ENCODE results near the gene TIMM44. TPM values are rescaled to one million over a fixed set of nuclear protein-coding genes. Genes with fewer than 3 reads are reported as not detected.

TIMM44 gene
- total and polyA plus RNA-seq, 7 experiments from 2014 or later: 16.7 to 97.6 (median 67.5) TPM

DNA sequence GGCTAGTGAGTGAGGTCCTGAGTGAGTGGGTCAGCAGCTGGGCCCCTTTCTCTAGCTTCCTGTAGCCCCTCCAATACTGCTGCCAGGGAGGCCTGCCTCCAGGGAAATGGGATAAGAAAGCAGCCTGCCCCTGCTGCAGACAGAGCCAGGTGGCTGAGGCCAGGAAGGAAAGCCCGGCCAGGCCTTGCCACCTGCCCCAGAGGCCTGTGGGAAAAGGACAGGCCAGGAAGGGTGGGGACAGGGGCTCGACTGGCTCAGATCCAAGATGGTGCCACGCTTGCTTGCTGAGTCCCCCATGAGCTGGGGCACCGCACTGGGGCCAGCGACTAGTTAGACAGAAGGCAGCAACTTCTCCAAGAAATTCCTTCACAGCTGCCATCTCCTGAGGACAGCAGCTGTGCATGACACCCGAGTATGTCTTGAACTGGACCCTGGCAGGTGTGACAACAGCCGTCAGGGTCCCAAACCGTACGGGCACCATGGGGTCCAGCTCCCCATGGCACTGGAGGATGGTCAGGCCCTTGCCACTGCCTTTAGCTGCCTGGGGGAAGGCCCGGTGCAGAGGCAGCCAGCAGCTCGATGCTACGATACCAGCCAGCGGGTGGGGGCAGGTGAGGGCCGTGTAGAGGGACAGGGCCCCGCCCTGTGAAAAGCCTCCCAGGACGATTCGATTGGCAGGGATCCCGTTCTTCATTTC is 64.2 kb downstream of the TIMM44 start:
- H3K36me3 Mint-ChIP-seq: no peaks in the 10 kb centered on the region
- CTCF ChIA-PET: interaction anchor here (0.6 to 1.1 kb wide), 2 partner anchors 10 to 932 kb away, joined by 4 to 5 read pairs; no protein-coding TSS in a partner anchor
- no peaks in the 10 kb centered on the region for H3K36me3 ChIP-seq (ENCODE audit: control insufficient read depth in 2 of 3, insufficient read depth in 3 of 3, low read length in 3 of 3)
- H3K4me1 ChIP-seq (ENCODE audit: control insufficient read depth in 2 of 2, insufficient read depth in 2 of 2, low read length in 2 of 2): peaks cover 4 to 7% of the 10 kb centered on the region in 2 donors
- peaks cover 0 to 1% (median 0%) of the 10 kb centered on the region in 11 donors for H3K9me3 Mint-ChIP-seq
- no peak overlapping the region for H3K27ac Mint-ChIP-seq
- H3K4me3 Mint-ChIP-seq: no peak overlapping the region
- no peak overlapping the region for H3K27ac ChIP-seq (ENCODE audit: low read depth, low read length)
- ATAC-seq (no peak), DNase-seq (no peak)
- no peaks in the 10 kb centered on the region for H3K27me3 ChIP-seq (ENCODE audit: control insufficient read depth in 2 of 2, insufficient read depth in 2 of 2, low read length in 2 of 2)
- H3K4me3 ChIP-seq (ENCODE audit: low read length): no peak overlapping the region
- peaks cover 0 to 24% (median 0%) of the 10 kb centered on the region in 5 donors for H3K27me3 Mint-ChIP-seq
- peaks cover 0 to 7% (median 5%) of the 10 kb centered on the region in 7 donors for H3K4me1 Mint-ChIP-seq
- no peaks in the 10 kb centered on the region for H3K9me3 ChIP-seq (ENCODE audit: control insufficient read depth in 2 of 3, low read length in 3 of 3)
- intact Hi-C loops (cut with micrococcal nuclease): no loop called here
- POLR2A ChIA-PET: no interaction called here

DNA sequence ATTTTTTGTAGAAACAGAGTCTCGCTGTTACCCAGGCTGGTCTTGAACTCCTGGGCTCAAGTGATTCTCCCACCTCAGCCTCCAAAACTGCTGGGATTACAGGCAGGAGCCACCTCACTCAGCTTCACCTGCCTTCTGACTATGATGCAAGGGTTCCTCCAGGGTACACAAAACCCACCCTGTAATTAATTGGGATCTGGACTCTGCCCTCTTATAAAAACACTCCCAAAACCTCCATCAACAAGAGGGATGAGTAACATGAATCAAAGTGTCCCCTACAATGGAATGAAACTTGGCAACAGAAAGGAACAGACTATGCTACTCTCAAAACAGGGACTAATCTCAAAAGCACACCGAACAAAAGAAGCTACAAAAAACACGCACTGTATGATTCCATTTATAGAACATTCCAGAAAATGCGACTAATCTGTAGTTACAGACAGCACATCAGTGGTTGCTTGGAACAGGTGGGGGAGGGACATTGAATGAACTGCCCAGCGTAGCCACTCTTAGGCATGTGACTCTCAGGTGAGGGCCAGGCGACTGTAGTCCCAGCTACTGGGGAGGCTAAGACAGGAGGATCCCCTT is 66.1 kb downstream of the TIMM44 start:
- Mint-ChIP-seq H3K4me3 (no peak overlapping the region), H3K27ac (no peak overlapping the region), H3K9me3 (no peaks in the 10 kb centered on the region), H3K4me1 (peaks cover 0 to 13% (median 5%) of the 10 kb centered on the region in 7 donors), H3K36me3 (peaks cover 0 to 2% (median 0%) of the 10 kb centered on the region in 5 donors), H3K27me3 (peaks cover 0 to 32% (median 0%) of the 10 kb centered on the region in 5 donors)
- ATAC-seq: no peak
- CTCF ChIA-PET: no interaction called here
- no peaks in the 10 kb centered on the region for H3K36me3 ChIP-seq (ENCODE audit: control insufficient read depth in 2 of 3, insufficient read depth in 3 of 3, low read length in 3 of 3)
- no peak overlapping the region for H3K4me3 ChIP-seq (ENCODE audit: low read length)
- intact Hi-C loops (cut with micrococcal nuclease): no loop called here
- peaks cover 0 to 2% of the 10 kb centered on the region in 2 donors for H3K27me3 ChIP-seq (ENCODE audit: control insufficient read depth in 2 of 2, insufficient read depth in 2 of 2, low read length in 2 of 2)
- no peak for DNase-seq
- POLR2A ChIA-PET: interaction anchor here (0.5 kb wide), 1 partner anchor 159 kb away, joined by 3 read pairs; no protein-coding TSS in a partner anchor
- peaks cover 4 to 9% of the 10 kb centered on the region in 2 donors for H3K4me1 ChIP-seq (ENCODE audit: control insufficient read depth in 2 of 2, insufficient read depth in 2 of 2, low read length in 2 of 2)
- no peak overlapping the region for H3K27ac ChIP-seq (ENCODE audit: low read depth, low read length)
- no peaks in the 10 kb centered on the region for H3K9me3 ChIP-seq (ENCODE audit: control insufficient read depth in 2 of 3, low read length in 3 of 3)

Other genes starting within 250 kb of the TIMM44 start
- 1 to 10 TPM in 2 of 5 experiments, under 1 TPM in 1, not detected in 2; 0.32 to 3.8 (median 1.3) TPM for gene FCER2, start 241.5 kb downstream of the TIMM44 start, total RNA-seq
- gene FCER2, start 241.5 kb downstream of the TIMM44 start, polyA plus RNA-seq: under 1 TPM; 0.48 to 0.52 TPM
- 1 to 10 TPM in 1 of 5 experiments, not detected in 4; 1.2 TPM for gene CLEC4G, start 211.6 kb downstream of the TIMM44 start, total RNA-seq
- not detected for gene CLEC4G, start 211.6 kb downstream of the TIMM44 start, polyA plus RNA-seq
- under 1 TPM in 3 of 5 experiments, not detected in 2; 0.27 to 0.68 (median 0.32) TPM for gene CD209, start 196.1 kb downstream of the TIMM44 start, total RNA-seq
- gene CD209, start 196.1 kb downstream of the TIMM44 start, polyA plus RNA-seq: not detected
- not detected for gene CLEC4M, start 180.4 kb downstream of the TIMM44 start, total RNA-seq
- gene CLEC4M, start 180.4 kb downstream of the TIMM44 start, polyA plus RNA-seq: under 1 TPM in 1 of 2 donors, not detected in 1; 0.74 TPM
- gene EVI5L, start 113.4 kb downstream of the TIMM44 start, total RNA-seq: 10 to 100 TPM in 3 of 5 experiments, 1 to 10 TPM in 2; 7.4 to 12.2 (median 11.4) TPM
- gene EVI5L, start 113.4 kb downstream of the TIMM44 start, polyA plus RNA-seq: 1 to 10 TPM; 2.5 to 3.8 TPM
- 1 to 10 TPM in 1 of 5 experiments, under 1 TPM in 3, not detected in 1; 0.08 to 1.2 (median 0.16) TPM for gene PRR36, start 69.3 kb downstream of the TIMM44 start, total RNA-seq
- under 1 TPM; 0.08 to 0.12 TPM for gene PRR36, start 69.3 kb downstream of the TIMM44 start, polyA plus RNA-seq
- gene LRRC8E, start 55.2 kb downstream of the TIMM44 start, total RNA-seq: under 1 TPM in 1 of 5 experiments, not detected in 4; 0.24 TPM
- gene LRRC8E, start 55.2 kb downstream of the TIMM44 start, polyA plus RNA-seq: under 1 TPM in 1 of 2 donors, not detected in 1; 0.53 TPM
- gene MAP2K7, start 39.8 kb downstream of the TIMM44 start, total RNA-seq: 100 to 1,000 TPM in 1 of 5 experiments, 10 to 100 TPM in 4; 48.7 to 109 (median 66.5) TPM
- gene MAP2K7, start 39.8 kb downstream of the TIMM44 start, polyA plus RNA-seq: 1 to 10 TPM; 1.8 to 2.0 TPM
- 1 to 10 TPM in 4 of 5 experiments, under 1 TPM in 1; 0.27 to 4.0 (median 1.6) TPM for gene TGFBR3L, start 28.8 kb downstream of the TIMM44 start, total RNA-seq
- not detected for gene TGFBR3L, start 28.8 kb downstream of the TIMM44 start, polyA plus RNA-seq
- gene SNAPC2, start 23.3 kb downstream of the TIMM44 start, total RNA-seq: 10 to 100 TPM; 12.3 to 24.4 (median 21.4) TPM
- gene SNAPC2, start 23.3 kb downstream of the TIMM44 start, polyA plus RNA-seq: 10 to 100 TPM; 11.5 to 18.2 TPM
- under 1 TPM in 1 of 5 experiments, not detected in 4; 0.32 TPM for gene CTXN1, start 17.5 kb downstream of the TIMM44 start, total RNA-seq
- not detected for gene CTXN1, start 17.5 kb downstream of the TIMM44 start, polyA plus RNA-seq
- gene ELAVL1, start 62.0 kb upstream of the TIMM44 start, total RNA-seq: 100 to 1,000 TPM in 1 of 5 experiments, 10 to 100 TPM in 4; 32.4 to 117 (median 49.6) TPM
- gene ELAVL1, start 62.0 kb upstream of the TIMM44 start, polyA plus RNA-seq: 10 to 100 TPM; 42.1 to 61.4 TPM
- gene CCL25, start 109.1 kb upstream of the TIMM44 start, total RNA-seq: 1 to 10 TPM in 1 of 5 experiments, not detected in 4; 2.3 TPM
- gene CCL25, start 109.1 kb upstream of the TIMM44 start, polyA plus RNA-seq: not detected
- not detected for gene FBN3, start 205.9 kb upstream of the TIMM44 start, total RNA-seq
- gene FBN3, start 205.9 kb upstream of the TIMM44 start, polyA plus RNA-seq: not detected